ENCODE data around the gene AREL1.

Gene AREL1

GRCh38 chr14:74616996-74617700, 95.7 kb downstream of the AREL1 start:
- Histone ChIP-seq H3K4me1 (ENCODE audit: insufficient read depth, poor library complexity, severe bottlenecking) (peaks cover 83% of the 10 kb centered on the region), H3K27ac (ENCODE audit: poor library complexity, severe bottlenecking) (peak overlapping the region; percentile 99), H3K4me3 (ENCODE audit: severe bottlenecking) (no peak overlapping the region), H3K9me3 (ENCODE audit: severe bottlenecking) (no peaks in the 10 kb centered on the region), H3K36me3 (ENCODE audit: low read depth) (0 out of 2 replicates have a peak, but pooled peaks cover 3% of the 10 kb centered on the region), H3K27me3 (ENCODE audit: insufficient read depth, poor library complexity, severe bottlenecking) (no peaks in the 10 kb centered on the region)
- no peak for DNase-seq (ENCODE audit: low spot score)
- TF ChIP-seq, protein P1, sequence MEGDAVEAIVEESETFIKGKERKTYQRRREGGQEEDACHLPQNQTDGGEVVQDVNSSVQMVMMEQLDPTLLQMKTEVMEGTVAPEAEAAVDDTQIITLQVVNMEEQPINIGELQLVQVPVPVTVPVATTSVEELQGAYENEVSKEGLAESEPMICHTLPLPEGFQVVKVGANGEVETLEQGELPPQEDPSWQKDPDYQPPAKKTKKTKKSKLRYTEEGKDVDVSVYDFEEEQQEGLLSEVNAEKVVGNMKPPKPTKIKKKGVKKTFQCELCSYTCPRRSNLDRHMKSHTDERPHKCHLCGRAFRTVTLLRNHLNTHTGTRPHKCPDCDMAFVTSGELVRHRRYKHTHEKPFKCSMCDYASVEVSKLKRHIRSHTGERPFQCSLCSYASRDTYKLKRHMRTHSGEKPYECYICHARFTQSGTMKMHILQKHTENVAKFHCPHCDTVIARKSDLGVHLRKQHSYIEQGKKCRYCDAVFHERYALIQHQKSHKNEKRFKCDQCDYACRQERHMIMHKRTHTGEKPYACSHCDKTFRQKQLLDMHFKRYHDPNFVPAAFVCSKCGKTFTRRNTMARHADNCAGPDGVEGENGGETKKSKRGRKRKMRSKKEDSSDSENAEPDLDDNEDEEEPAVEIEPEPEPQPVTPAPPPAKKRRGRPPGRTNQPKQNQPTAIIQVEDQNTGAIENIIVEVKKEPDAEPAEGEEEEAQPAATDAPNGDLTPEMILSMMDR (IDR thresholded peaks at IDR 0.05; ENCODE audit: poor library complexity, severe bottlenecking), result no peak
- ATAC-seq (ENCODE audit: low read depth), result no peak

- peak; percentile 43 for ATAC-seq (ENCODE audit: low read depth)
- H3K4me3 ChIP-seq (ENCODE audit: severe bottlenecking), result peak overlapping the region; percentile 6
- H3K27me3 ChIP-seq (ENCODE audit: insufficient read depth, poor library complexity, severe bottlenecking), result no peaks in the 10 kb centered on the region
- peak; percentile 90 for DNase-seq (ENCODE audit: low spot score)
- H3K36me3 ChIP-seq (ENCODE audit: low read depth), result 0 out of 2 replicates have a peak, but pooled peaks cover 3% of the 10 kb centered on the region
- TF ChIP-seq, protein P1 (IDR thresholded peaks at IDR 0.05; ENCODE audit: poor library complexity, severe bottlenecking), result no peak
- H3K9me3 ChIP-seq (ENCODE audit: severe bottlenecking), result no peaks in the 10 kb centered on the region
- peak overlapping the region; percentile 99 for H3K27ac ChIP-seq (ENCODE audit: poor library complexity, severe bottlenecking)
- H3K4me1 ChIP-seq (ENCODE audit: insufficient read depth, poor library complexity, severe bottlenecking), result peaks cover 76% of the 10 kb centered on the region
Observed at GRCh38 chr14:74616507-74616906, 96.4 kb downstream of the AREL1 start.

GRCh38 chr14:74615735-74616134, 97.1 kb downstream of the AREL1 start:
- Histone ChIP-seq H3K27ac (ENCODE audit: poor library complexity, severe bottlenecking) (peak overlapping the region; percentile 99), H3K36me3 (ENCODE audit: low read depth) (0 out of 2 replicates have a peak, but pooled peaks cover 3% of the 10 kb centered on the region), H3K9me3 (ENCODE audit: severe bottlenecking) (no peaks in the 10 kb centered on the region), H3K4me1 (ENCODE audit: insufficient read depth, poor library complexity, severe bottlenecking) (peaks cover 69% of the 10 kb centered on the region), H3K4me3 (ENCODE audit: severe bottlenecking) (no peak overlapping the region), H3K27me3 (ENCODE audit: insufficient read depth, poor library complexity, severe bottlenecking) (no peaks in the 10 kb centered on the region)
- TF ChIP-seq, protein P1 (IDR thresholded peaks at IDR 0.05; ENCODE audit: poor library complexity, severe bottlenecking), result no peak
- DNase-seq (ENCODE audit: low spot score), result peak; percentile 69
- ATAC-seq (ENCODE audit: low read depth), result no peak

- Histone ChIP-seq H3K9me3 (ENCODE audit: severe bottlenecking) (no peaks in the 10 kb centered on the region), H3K27me3 (ENCODE audit: insufficient read depth, poor library complexity, severe bottlenecking) (no peaks in the 10 kb centered on the region), H3K27ac (ENCODE audit: poor library complexity, severe bottlenecking) (peak overlapping the region; percentile 99), H3K36me3 (ENCODE audit: low read depth) (0 out of 2 replicates have a peak, but pooled peaks cover 3% of the 10 kb centered on the region), H3K4me1 (ENCODE audit: insufficient read depth, poor library complexity, severe bottlenecking) (peaks cover 65% of the 10 kb centered on the region), H3K4me3 (ENCODE audit: severe bottlenecking) (no peak overlapping the region)
- ATAC-seq (ENCODE audit: low read depth) (no peak), DNase-seq (ENCODE audit: low spot score) (no peak)
- TF ChIP-seq, protein P1 (IDR thresholded peaks at IDR 0.05; ENCODE audit: poor library complexity, severe bottlenecking), result no peak
Observed at GRCh38 chr14:74614508-74615495, 98.1 kb downstream of the AREL1 start.
